HCT116 (cell line): ENCODE data around the gene PCDHB12. TPM values are rescaled to one million over a fixed set of nuclear protein-coding genes. Genes with fewer than 3 reads are reported as not detected.
"Not testable (repeated sequence)": the region's sequence is repeated elsewhere in the genome, so short reads cannot be mapped to it uniquely, and the experiment has no call there.

Experiments
- ATAC-seq: fragments of 200-7000 bp; cut with Tn5 transposase; 2 replicates; pipeline ENCODE4 v1.9.1; 2020; ENCODE audit warnings: mild to moderate bottlenecking, moderate library complexity
- BruUV-seq: library from RNA; stranded (reverse); fragments of 400-500 nt; replicated peaks from 2 replicates; lab custom pipeline; 2021; lab: Mats Ljungman, UMichigan
- CTCF ChIA-PET: fragments of 300-600 bp; sonication (Branson Sonifier 250); formaldehyde crosslinking; loops from one replicate; lab custom pipeline; 2021; ENCODE audit warnings: antibody characterized with exemption; lab: Charles Lee
- POLR2A ChIA-PET: fragments of 300-600, 350-600 bp; sonication (Branson Sonifier 250); formaldehyde crosslinking; loops from one replicate; lab custom pipeline; 2021; ENCODE audit warnings: antibody characterized with exemption; lab: Charles Lee
- RAD21 ChIA-PET, 2 experiments: fragments of 300-600 bp; sonication (Branson Sonifier 250); formaldehyde crosslinking; loops; one replicate each; lab custom pipeline; 2023; ENCODE audit warnings: low total read pairs in 2 of 2; ENCODE audit not compliant: uncharacterized antibody in 2 of 2, unreplicated experiment in 2 of 2, low non-redundant PET in 1 of 2; lab: Charles Lee
- DNase-seq: peaks from one replicate; pipeline ENCODE4 v3.0.0-alpha.2; 2010; ENCODE audit warnings: low read depth, low spot score
- H2AFZ ChIP-seq: fragments of 200-600 bp; shearing (Covaris generic), sonication (generic); 2 replicates; pipeline ENCODE4 v1.6.1; 2017; ENCODE audit warnings: low read depth, mixed run types, mixed read lengths, antibody characterized with exemption, low read length; ENCODE audit not compliant: poor library complexity, severe bottlenecking
- H3K27ac ChIP-seq: 2 replicates; pipeline ENCODE4 v1.5.1; 2012; ENCODE audit warnings: low read depth, low read length
- H3K27me3 ChIP-seq: fragments of 200-600 bp; sonication (generic); 2 replicates; pipeline ENCODE4 v1.6.1; 2016; ENCODE audit warnings: mixed run types, low read length, mixed read lengths; ENCODE audit not compliant: insufficient read depth
- H3K36me3 ChIP-seq, 2 experiments: fragments of 200-500 bp in 1 of 2; fragments of 200-600 bp in 1 of 2; sonication (Bioruptor generic) in 1 of 2; sonication (generic) in 1 of 2; 2 replicates each; pipeline versions ENCODE4 v1.5.1 to v1.6.1; 2014 to 2016; ENCODE audit warnings: low read length in 2 of 2, inconsistent platforms in 1 of 2, mixed read lengths in 1 of 2, mixed run types in 1 of 2; ENCODE audit not compliant: insufficient read depth in 2 of 2, control insufficient read depth in 1 of 2
- H3K4me1 ChIP-seq, 2 experiments: fragments of 200-600 bp in 1 of 2; sonication (generic) in 1 of 2; 2 replicates each; pipeline versions ENCODE4 v1.5.1 to v1.6.1; 2012 to 2017; ENCODE audit warnings: low read length in 2 of 2, inconsistent platforms in 1 of 2, mild to moderate bottlenecking in 1 of 2, mixed read lengths in 1 of 2, mixed run types in 1 of 2, moderate library complexity in 1 of 2; ENCODE audit not compliant: insufficient read depth in 2 of 2, control insufficient read depth in 1 of 2
- H3K4me2 ChIP-seq: fragments of 200-600 bp; sonication (generic); 2 replicates; pipeline ENCODE4 v1.6.1; 2017; ENCODE audit warnings: mixed run types, low read length, mixed read lengths
- H3K4me3 ChIP-seq, 2 experiments: fragments of 200-600 bp in 1 of 2; sonication (generic) in 1 of 2; replicated peaks in 1 of 2; 2 replicates each; pipeline ENCODE4 v1.5.1; 2011 to 2016; ENCODE audit warnings: low read length in 2 of 2, control low read depth in 1 of 2, low read depth in 1 of 2, mild to moderate bottlenecking in 1 of 2, mixed read lengths in 1 of 2, mixed run types in 1 of 2
- H3K79me2 ChIP-seq: fragments of 200-600 bp; sonication (generic); 2 replicates; pipeline ENCODE4 v1.6.1; 2017; ENCODE audit warnings: mild to moderate bottlenecking, mixed run types, low read length, moderate library complexity, mixed read lengths; ENCODE audit not compliant: insufficient read depth
- H3K9ac ChIP-seq: fragments of 200-600 bp; sonication (generic); 2 replicates; pipeline ENCODE4 v1.6.1; 2016; ENCODE audit warnings: low read length, mixed read lengths
- H3K9me2 ChIP-seq: fragments of 200-600 bp; sonication (generic), shearing (Covaris generic); 2 replicates; pipeline ENCODE4 v1.6.1; 2017; ENCODE audit warnings: mixed run types, mild to moderate bottlenecking, moderate library complexity; ENCODE audit not compliant: insufficient read depth
- H3K9me3 ChIP-seq, 2 experiments: fragments of 200-500 bp in 1 of 2; fragments of 200-600 bp in 1 of 2; sonication (Bioruptor generic) in 1 of 2; sonication (generic) in 1 of 2; 2 replicates each; pipeline ENCODE4 v1.6.1; 2014 to 2017; ENCODE audit warnings: low read length in 2 of 2, mixed read lengths in 2 of 2, inconsistent platforms in 1 of 2, low read depth in 1 of 2, mild to moderate bottlenecking in 1 of 2, mixed run types in 1 of 2, moderate library complexity in 1 of 2; ENCODE audit not compliant: control insufficient read depth in 1 of 2, insufficient read depth in 1 of 2
- H4K20me1 ChIP-seq: fragments of 200-600 bp; sonication (generic), shearing (Covaris generic); 2 replicates; pipeline ENCODE4 v1.6.1; 2017; ENCODE audit warnings: mixed run types, mild to moderate bottlenecking, moderate library complexity; ENCODE audit not compliant: insufficient read depth
- EGR1 ChIP-seq: IDR thresholded peaks from 2 replicates; pipeline ENCODE4 v1.6.1; 2012; ENCODE audit warnings: low read depth
- EZH2 ChIP-seq: fragments of 200-600 bp; sonication (generic); IDR thresholded peaks from 2 replicates; pipeline ENCODE4 v1.6.1; 2017; ENCODE audit warnings: antibody characterized with exemption, mixed run types
- EZH2phosphoT487 ChIP-seq: fragments of 200-600 bp; IDR thresholded peaks from 2 replicates; pipeline ENCODE4 v1.6.1; 2018; ENCODE audit warnings: antibody characterized with exemption, borderline replicate concordance
- POLR2A ChIP-seq: IDR thresholded peaks from 2 replicates; pipeline ENCODE4 v1.7.0; 2011; ENCODE audit warnings: borderline replicate concordance; ENCODE audit not compliant: insufficient read depth, insufficient read length; ENCODE audit errors: extremely low read depth
- POLR2AphosphoS5 ChIP-seq: IDR thresholded peaks from 2 replicates; pipeline ENCODE4 v1.6.1; 2011; ENCODE audit warnings: mild to moderate bottlenecking, low read depth, low read length, moderate library complexity
- RAD21 ChIP-seq: IDR thresholded peaks from 2 replicates; pipeline ENCODE4 v1.6.1; 2012; ENCODE audit warnings: low read depth, mild to moderate bottlenecking
- SIN3A ChIP-seq: IDR thresholded peaks from 2 replicates; pipeline ENCODE4 v1.6.1; 2012; ENCODE audit warnings: low read depth
- SP1 ChIP-seq: IDR thresholded peaks from 2 replicates; pipeline ENCODE4 v1.6.1; 2012; ENCODE audit warnings: low read depth
- ZFX ChIP-seq: fragments of 450-650 bp; IDR thresholded peaks from 2 replicates; pipeline ENCODE4 v1.6.1; 2017
- intact Hi-C: fragments of 100-400 bp; cut with micrococcal nuclease; formaldehyde crosslinking; loops from 2 replicates; pipeline ENCODE4 v1.10.0; 2022
- total RNA-seq: library from RNA; stranded (reverse); gene quantifications from one replicate; pipeline ENCODE4 v1.2.1, GENCODE V29; 2021; ENCODE audit not compliant: unreplicated experiment
- TF ChIP-seq, protein P1 (sequence below): IDR thresholded peaks from 2 replicates; pipeline ENCODE4 v1.6.1; 2012; ENCODE audit warnings: low read depth
- TF ChIP-seq, protein P2 (sequence below): IDR thresholded peaks from 2 replicates; pipeline ENCODE4 v1.6.1; 2012

Gene PCDHB12
- total RNA-seq, 1 experiment from 2014 or later, result not detected

DNA sequence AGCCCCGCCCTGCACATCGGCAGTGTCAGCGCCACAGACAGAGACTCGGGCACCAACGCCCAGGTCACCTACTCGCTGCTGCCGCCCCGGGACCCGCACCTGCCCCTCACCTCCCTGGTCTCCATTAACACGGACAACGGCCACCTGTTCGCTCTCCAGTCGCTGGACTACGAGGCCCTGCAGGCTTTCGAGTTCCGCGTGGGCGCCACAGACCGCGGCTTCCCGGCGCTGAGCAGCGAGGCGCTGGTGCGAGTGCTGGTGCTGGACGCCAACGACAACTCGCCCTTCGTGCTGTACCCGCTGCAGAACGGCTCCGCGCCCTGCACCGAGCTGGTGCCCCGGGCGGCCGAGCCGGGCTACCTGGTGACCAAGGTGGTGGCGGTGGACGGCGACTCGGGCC, 38.5 kb downstream of the PCDHB12 start:
- H3K9ac ChIP-seq, H3K36me3 ChIP-seq, H3K9me3 ChIP-seq, H3K79me2 ChIP-seq, H3K4me3 ChIP-seq, H4K20me1 ChIP-seq, H3K27me3 ChIP-seq, H3K27ac ChIP-seq, RAD21 ChIA-PET, CTCF ChIA-PET, H3K4me2 ChIP-seq, DNase-seq, BruUV-seq, H2AFZ ChIP-seq, H3K4me1 ChIP-seq, H3K9me2 ChIP-seq, ATAC-seq, POLR2A ChIA-PET, intact Hi-C loops: not testable (repeated sequence)

DNA sequence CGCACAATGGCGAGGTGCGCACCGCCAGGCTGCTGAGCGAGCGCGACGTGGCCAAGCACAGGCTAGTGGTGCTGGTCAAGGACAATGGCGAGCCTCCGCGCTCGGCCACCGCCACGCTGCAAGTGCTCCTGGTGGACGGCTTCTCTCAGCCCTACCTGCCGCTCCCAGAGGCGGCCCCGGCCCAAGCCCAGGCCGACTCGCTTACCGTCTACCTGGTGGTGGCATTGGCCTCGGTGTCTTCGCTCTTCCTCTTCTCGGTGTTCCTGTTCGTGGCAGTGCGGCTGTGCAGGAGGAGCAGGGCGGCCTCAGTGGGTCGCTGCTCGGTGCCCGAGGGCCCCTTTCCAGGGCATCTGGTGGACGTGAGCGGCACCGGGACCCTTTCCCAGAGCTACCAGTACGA, 38.9 kb downstream of the PCDHB12 start:
- H3K9me2 ChIP-seq, H3K4me2 ChIP-seq, H2AFZ ChIP-seq, POLR2A ChIA-PET, H3K36me3 ChIP-seq, H3K4me1 ChIP-seq, BruUV-seq, H4K20me1 ChIP-seq, DNase-seq, H3K9me3 ChIP-seq, ATAC-seq, H3K4me3 ChIP-seq, H3K9ac ChIP-seq, H3K79me2 ChIP-seq, CTCF ChIA-PET, H3K27me3 ChIP-seq, RAD21 ChIA-PET, intact Hi-C loops, H3K27ac ChIP-seq: not testable (repeated sequence)

DNA sequence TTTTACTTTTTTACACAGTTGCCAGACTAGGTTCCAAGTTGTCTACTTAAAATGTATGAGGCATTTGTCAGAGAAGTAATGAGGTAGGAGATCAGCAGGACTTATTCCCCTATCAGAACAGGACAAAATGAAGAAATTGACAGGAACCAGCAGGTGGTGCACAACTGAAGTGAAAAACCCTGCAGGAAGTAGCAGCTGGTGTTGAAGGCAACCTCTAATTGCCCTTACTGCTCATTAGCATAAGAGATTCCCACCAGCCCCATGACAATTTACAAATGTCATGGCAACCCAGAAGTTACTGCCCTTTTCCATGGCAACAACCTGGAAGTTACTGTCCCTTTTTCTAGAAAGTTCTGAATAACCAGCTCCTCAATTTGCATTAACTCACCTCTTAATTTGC, 42.1 kb downstream of the PCDHB12 start:
- intact Hi-C loops, result no loop called here
- no peak overlapping the region for H3K9ac ChIP-seq
- TF ChIP-seq POLR2A (no peak), POLR2AphosphoS5 (no peak), RAD21 (no peak), EZH2 (no peak), ZFX (no peak), SP1 (no peak), EGR1 (no peak), SIN3A (no peak), EZH2phosphoT487 (no peak)
- TF ChIP-seq, protein P1, sequence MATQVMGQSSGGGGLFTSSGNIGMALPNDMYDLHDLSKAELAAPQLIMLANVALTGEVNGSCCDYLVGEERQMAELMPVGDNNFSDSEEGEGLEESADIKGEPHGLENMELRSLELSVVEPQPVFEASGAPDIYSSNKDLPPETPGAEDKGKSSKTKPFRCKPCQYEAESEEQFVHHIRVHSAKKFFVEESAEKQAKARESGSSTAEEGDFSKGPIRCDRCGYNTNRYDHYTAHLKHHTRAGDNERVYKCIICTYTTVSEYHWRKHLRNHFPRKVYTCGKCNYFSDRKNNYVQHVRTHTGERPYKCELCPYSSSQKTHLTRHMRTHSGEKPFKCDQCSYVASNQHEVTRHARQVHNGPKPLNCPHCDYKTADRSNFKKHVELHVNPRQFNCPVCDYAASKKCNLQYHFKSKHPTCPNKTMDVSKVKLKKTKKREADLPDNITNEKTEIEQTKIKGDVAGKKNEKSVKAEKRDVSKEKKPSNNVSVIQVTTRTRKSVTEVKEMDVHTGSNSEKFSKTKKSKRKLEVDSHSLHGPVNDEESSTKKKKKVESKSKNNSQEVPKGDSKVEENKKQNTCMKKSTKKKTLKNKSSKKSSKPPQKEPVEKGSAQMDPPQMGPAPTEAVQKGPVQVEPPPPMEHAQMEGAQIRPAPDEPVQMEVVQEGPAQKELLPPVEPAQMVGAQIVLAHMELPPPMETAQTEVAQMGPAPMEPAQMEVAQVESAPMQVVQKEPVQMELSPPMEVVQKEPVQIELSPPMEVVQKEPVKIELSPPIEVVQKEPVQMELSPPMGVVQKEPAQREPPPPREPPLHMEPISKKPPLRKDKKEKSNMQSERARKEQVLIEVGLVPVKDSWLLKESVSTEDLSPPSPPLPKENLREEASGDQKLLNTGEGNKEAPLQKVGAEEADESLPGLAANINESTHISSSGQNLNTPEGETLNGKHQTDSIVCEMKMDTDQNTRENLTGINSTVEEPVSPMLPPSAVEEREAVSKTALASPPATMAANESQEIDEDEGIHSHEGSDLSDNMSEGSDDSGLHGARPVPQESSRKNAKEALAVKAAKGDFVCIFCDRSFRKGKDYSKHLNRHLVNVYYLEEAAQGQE, result no peak
- TF ChIP-seq, protein P2, sequence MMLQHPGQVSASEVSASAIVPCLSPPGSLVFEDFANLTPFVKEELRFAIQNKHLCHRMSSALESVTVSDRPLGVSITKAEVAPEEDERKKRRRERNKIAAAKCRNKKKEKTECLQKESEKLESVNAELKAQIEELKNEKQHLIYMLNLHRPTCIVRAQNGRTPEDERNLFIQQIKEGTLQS, result no peak
- TF ChIP-seq, all 23 proteins: peak for 0
- ChIA-PET CTCF (no interaction called here), POLR2A (no interaction called here), RAD21 (no interaction called here)
- Histone ChIP-seq H3K27me3 (no peaks in the 10 kb centered on the region), H3K9me3 (peaks cover 7 to 17% of the 10 kb centered on the region in 2 experiments; a peak in 2 of 4 replicates), H3K36me3 (no peaks in the 10 kb centered on the region), H3K4me1 (no peaks in the 10 kb centered on the region), H3K79me2 (no peaks in the 10 kb centered on the region), H3K27ac (no peak overlapping the region), H3K4me3 (no peak overlapping the region), H4K20me1 (no peaks in the 10 kb centered on the region), H2AFZ (no peak overlapping the region), H3K4me2 (no peak overlapping the region), H3K9me2 (no peaks in the 10 kb centered on the region)
- no peak for DNase-seq
- no peak for ATAC-seq
- BruUV-seq, result no TSS peak
